SK-MEL-5 (cell line): ENCODE measurements around the gene RAB30. TPM values are rescaled to one million over a fixed set of nuclear protein-coding genes. Genes with fewer than 3 reads are reported as not detected.

Experiments
- DNase-seq: peaks from one replicate; pipeline ENCODE4 v3.0.0-alpha.2; 2016; ENCODE audit warnings: low read depth, low spot score
- in situ Hi-C: cut with HindIII; loops from 2 replicates; pipeline ENCODE4 v1.10.0; 2016; ENCODE audit warnings: low sequenced_read_pairs, high pct_unique_total_duplicates, low pct_unique_long_range_greater_than_20kb
- polyA plus RNA-seq, 2 experiments: library from polyadenylated mRNA; depleted of rRNA; stranded (reverse); fragments of >200 nt; gene quantifications; 2 replicates each; pipeline ENCODE4 v1.2.3, GENCODE V29; 2015
- total RNA-seq: library from RNA; depleted of rRNA; stranded (reverse); fragments of >200 nt; shearing (Covaris generic); gene quantifications from 2 replicates; pipeline ENCODE4 v1.2.3, GENCODE V29; 2014; rRNA removed

The RAB30 gene, protein sequence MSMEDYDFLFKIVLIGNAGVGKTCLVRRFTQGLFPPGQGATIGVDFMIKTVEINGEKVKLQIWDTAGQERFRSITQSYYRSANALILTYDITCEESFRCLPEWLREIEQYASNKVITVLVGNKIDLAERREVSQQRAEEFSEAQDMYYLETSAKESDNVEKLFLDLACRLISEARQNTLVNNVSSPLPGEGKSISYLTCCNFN
- 3.6 and 4.7 TPM in 2 replicates for total RNA-seq
- 2.5 and 3.0 TPM in 2 replicates for polyA plus RNA-seq (2015; cell fraction: cytosol; rRNA removed)
- polyA plus RNA-seq (2015; cell fraction: nucleus; rRNA removed), result 2.7 and 5.8 TPM in 2 replicates

DNA sequence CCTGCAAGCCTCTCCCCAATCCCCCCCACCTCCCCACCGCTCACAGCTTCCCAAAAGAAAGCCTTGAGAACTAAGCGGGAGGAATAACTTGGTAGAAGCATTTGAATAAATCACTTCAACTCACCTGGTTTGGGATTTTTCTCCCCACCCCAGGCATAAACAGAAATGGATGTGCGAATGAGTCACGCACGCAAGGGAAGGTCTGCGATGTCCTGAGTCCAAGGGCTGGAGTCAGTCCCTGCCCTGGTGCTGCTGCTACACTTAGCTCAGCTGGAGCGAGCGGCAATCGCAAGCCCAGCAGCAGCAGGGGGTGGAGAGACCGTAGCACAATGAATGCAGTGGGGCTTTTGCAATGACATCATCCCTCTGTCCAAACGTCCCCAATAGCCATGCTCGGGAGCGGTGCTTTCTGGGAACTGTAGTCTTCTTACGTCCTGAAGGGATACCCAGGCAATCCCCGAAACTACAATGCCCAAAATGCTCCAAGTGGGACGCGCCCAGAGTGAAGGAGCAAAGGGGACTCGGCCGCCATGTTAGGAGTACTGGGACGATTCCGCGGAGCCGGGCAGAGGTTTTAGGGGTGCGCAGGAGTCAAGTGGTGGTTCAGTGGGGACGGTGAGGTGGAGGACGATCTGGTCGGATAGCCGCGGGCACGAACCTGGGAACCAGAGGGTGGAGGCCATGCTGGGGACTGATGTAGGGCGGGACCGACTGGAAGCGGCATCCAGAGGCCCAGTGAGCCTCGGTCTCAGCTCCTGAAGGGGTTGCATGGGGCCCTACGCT is at the start of gene RAB30:
Gene RAB30 (minus strand): TSS at position 331 of the 783 bp plus-strand sequence. CDS start 74,581 bp downstream, outside the sequence.
- in situ Hi-C loops, result loop anchor here (25.0 kb wide), 1 partner anchor 109 kb away; no protein-coding TSS in a partner anchor
- peak; percentile 99 for DNase-seq

DNA sequence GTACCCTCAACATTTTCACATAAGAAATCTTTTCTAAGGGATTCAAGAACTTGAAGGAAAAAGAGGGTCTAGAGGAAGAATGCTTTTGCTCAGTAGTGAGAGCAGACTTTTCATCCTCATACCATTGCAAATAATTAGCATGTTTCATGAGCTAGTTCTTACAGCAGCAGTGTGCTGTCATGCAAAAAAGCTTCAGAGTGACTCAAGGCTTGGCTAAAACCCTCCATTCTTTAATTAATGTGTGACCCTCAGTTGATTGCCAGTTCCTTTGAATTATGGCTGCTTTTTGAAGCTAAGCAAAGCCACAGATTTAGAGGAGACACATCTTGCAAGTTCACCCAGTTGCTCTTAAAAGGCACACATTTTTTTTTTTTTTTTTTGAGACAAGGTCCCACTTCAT is 48.6 kb upstream of the RAB30 start:
- in situ Hi-C loops, result no loop called here
- DNase-seq, result no peak

DNA sequence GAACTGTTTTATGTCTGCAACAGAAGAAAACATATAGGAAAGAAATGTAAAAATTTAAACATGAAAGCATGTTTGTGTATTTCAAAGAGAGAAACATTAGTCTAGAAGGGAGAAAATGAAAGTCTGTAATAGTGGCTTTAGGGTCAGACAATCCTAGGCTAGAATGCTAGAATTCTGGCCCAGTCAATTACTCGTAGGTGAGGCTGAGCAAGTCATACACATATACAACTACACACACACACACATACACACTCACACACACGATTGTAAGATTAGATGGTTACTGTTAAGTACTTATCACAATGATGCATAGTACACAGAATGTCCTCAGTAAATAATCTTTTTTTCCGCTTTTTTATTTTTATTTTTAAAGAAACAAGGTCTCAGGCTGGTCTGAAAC is 47.5 kb upstream of the RAB30 start:
- no peak for DNase-seq
- in situ Hi-C loops, result no loop called here

DNA sequence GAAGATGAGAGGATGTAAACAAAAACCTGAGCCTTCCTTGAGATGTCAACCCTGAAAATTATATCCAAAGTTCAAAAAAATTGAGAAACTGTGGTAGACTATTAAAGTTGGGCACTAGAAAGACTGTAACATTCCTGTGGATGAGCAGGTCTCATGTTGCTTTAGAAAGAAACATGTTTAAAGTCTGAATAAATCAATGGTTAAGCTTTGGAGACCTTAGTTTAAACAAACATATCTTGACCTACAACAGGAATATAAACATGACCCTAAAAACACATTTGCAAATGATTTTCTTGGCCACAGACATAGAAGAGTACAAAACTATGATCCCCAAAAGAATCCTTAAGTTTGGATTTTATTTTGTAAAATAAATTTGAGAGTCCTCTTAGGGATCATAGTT is 47.1 kb upstream of the RAB30 start:
- no peak for DNase-seq
- in situ Hi-C loops, result no loop called here

DNA sequence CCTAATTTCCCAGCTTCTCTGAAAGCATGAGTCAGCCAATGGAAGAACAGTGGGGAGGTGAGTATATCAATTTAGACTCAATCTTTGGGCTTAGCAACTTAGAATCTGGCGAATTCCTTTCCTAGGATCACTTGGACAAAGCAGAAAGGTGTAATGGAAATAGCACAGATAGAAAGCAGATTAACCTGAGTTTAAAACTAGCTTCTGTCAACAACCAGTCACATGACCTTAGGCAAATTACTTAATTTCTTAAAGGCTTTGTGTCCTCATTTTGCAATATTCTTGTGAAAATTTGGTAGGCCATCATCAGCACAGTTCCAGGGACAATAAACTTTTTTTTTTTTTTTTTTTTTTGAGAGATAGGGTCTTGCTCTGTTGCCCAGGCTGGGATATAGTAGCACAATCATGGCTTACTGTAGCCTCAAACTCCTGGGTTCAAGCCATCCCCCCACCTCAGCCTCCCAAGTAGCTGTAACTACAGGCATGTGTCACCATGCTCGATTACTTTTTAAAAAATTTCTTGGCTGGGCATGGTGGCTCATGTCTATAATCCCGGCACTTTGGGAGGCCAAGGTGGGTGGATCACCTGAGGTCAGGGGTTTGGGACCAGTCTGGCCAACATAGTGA is 44.4 kb upstream of the RAB30 start:
- no peak for DNase-seq

DNA sequence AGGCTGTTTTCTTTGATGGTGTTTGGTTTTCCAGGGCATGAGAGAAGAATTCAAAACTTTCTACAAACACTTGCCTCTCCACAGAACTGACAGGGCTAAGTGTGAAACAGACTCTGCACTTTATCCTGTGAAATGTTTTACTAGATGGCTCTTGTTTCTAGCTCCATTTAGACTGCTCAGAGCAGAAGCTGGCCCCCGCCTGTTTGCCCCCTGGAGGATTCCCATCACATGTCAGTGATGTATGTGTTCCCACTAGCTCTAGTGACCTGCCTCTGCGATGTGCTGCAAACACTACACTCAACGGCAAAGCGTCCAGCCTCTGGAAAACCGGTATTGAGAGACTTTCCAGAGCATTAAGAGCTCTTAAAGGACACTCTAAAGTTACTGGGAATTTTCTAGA is 43.9 kb upstream of the RAB30 start:
- no peak for DNase-seq
- in situ Hi-C loops, result no loop called here

More for the DNA sequence above, 44.4 kb upstream of the RAB30 start:
- in situ Hi-C loops, result no loop called here

DNA sequence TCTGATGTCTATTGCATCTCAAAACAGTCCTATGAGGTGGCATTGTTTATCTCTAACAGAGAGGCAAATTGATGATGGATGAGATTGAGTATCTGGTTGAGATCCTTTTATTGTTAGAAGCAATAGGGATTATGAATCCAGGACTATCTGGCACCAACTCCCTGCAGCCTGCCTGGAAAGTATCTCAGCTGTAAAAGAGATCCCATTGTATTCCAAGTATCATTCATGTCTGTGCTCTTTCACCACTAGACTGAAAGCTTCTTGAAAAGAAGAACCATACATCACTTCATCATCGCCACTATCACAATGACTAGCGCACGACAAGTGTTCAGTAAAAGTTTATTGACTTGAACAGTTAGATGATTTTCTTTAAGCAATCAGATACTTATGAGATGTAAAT is 43.3 kb upstream of the RAB30 start:
- peak; percentile 32 for DNase-seq
- in situ Hi-C loops, result no loop called here

DNA sequence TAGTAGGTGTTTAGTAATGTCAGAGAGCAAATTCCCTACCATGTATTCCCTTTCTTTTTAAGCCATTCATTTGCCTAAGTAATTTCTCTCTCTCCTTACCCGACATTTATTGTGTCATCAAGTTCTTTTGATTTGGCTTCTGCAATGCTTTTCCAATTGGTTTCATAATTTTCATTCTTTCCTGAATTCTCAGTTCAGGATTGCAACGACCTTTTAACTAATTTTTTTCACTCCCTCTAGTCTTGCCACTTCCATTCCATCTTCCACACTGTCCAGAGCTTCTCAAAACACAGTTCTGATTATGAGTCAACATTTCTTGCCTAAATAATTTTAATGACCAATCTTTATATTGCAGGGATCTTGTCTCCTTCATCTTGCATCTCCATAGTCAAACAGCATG is 41.2 kb upstream of the RAB30 start:
- in situ Hi-C loops, result no loop called here
- no peak for DNase-seq

DNA sequence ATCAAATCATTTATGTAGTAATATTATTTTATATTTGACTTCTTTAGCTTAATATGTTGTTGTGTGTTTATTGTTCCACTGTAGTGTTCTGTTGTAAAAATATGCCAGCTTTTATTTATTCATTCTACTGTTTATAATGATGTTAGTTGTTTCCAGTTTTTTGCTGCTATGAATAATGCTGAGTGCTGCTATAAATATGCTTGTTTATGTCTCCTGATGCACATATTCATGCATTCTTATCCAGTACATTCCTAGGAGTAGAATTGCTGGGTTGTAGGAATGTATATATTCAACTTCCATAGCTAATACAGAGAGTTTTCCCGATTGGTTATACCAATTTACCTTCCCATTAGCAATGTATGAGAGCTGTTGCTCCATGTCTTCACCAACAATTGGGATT is 33.5 kb upstream of the RAB30 start:
- DNase-seq, result no peak
- in situ Hi-C loops, result no loop called here

DNA sequence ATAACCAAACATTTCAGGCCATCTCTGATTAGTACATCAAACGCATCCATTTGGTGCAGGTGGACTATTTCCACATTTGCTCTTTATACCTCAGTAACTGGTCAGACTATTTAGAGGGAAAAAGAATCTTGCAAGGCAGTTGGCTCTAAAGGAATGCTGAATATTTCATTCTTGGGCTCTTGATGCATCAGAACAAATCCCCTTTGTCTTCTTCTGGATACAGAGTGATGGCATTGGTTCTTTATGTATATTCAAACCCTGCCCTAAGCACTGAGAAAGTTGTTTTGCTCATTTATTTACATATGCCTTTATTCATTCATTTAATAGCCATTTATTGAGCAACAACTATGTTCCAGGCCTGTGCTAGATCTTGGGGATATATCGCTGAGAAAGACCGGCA is 31.1 kb upstream of the RAB30 start:
- DNase-seq, result peak; percentile 53
- in situ Hi-C loops, result no loop called here

DNA sequence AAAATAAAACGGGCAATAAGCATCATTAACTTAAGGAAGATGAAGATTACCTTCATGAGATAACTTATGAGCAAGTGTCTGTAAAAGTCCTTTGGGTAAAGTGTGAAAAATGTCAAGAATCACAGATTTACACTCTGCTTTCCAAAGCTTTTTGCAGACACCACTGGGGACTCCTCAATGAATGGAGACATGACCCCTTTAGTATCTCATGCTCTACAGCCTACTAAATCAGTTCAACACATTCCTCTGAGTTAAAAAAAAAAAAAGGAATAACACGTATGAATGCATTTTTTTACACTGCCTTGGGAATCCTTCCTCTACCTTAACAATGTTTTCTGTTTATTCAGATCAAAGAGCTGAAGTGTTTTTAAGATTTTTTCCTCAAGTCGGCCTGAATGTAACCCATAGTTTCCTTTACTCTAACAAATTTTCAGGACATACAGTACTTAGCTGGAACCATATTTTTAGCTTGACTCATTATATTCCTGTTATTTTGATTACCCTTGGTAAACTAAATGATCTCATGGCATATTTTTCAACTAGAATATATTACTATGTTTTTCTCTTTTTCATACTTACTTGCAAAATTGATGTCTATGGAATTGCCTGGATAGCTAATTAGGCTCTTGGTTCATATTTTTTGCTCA is 25.9 kb upstream of the RAB30 start:
- in situ Hi-C loops, result no loop called here
- no peak for DNase-seq

DNA sequence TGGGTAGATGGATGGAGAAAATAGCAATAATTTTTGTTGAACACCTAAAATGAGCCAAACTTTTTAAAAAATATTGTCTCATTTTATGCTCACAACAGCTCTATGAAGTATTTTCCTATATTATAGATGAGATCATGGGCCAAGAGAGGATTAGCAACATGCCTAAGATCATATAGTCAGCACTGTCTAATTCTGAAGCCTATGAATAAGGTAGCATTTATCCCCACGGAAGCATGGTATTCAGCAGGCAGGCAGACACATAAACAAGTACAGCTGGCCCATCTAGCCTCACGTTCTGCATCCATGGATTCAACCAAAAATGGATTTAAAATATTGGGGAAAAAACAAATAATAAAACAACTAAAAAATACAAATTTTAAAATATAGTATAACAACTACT is 21.9 kb upstream of the RAB30 start:
- in situ Hi-C loops, result no loop called here

DNA sequence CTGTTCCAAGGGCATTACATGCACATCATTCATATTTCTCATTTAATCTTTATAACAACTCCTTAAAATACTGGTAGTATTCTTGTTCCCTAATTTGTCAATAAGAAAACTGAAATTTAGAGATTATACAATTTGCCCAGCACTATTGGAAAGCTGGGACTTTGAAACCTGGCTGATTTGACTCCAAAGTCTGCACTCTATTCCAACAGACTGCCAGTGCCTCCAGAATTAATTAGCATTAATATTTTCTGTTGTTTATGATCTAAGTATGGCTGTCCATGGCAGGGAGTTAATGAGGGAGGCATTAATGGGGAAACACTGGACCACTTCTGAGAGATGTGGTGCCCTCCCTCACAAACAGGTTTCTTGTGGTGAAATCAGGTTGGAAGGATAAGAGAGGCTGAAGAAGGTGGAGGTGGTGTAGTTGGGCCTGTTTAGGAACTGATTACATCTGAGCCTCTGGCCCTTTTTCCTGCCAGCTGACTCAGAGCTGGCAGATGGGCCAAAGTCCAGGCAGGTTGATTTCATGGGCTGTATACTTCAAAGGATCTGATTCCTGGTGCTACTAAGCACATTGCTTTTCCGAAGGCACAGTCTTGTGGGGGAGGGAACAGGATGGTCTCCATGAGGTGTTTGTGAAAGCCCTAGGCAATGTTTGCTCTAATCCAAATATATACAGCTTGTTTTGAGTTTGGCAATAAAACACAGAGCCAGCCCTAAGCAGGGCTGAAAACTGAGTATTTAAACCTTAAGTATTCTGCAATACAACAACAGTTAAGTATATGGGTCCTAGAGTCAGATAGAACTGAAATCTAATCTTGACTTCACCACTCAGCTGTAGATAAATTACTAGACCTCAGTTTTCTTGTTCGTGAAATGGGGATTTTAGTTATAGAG is 21.0 kb upstream of the RAB30 start:
- no peak for DNase-seq
- in situ Hi-C loops, result no loop called here

More for the DNA sequence above, 21.9 kb upstream of the RAB30 start:
- no peak for DNase-seq

DNA sequence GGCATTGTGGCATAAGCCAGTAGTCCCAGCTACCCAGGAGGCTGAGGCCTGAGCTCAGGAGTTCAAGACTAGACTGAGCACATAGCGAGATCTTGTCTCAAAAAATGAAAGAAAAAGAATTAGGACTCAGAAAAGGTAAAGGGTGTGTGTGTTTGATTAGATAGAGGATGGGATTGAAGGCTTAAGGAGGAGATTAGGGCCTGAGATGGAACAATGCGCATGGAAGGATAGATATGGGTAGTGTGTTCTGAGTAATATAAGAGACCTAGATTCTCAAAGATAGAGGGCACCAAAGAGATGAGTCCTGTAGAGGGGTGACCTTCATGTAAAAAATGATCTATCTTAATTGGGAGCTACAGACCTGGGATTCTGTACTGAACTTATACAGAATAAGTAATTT is 17.3 kb upstream of the RAB30 start:
- in situ Hi-C loops, result no loop called here
- peak; percentile 25 for DNase-seq

DNA sequence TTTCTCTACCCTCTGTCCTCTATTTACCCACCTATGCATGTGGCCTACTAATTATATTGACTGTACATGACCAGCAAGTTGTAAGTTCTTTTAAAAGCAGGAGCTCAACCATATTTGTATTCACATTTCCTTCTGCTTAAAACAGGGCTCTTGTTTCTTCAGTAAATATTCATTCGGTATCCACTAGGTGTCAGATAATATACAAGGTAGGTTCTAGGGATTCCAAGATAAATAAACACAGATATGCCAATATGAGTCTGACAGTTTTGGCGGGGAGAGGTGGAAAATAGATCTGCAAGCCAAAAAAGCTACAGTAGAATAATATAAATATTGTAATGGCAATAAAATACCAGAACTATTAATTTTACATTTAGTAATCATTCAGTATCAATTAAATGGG is 15.3 kb upstream of the RAB30 start:
- DNase-seq, result peak; percentile 41
- in situ Hi-C loops, result no loop called here

DNA sequence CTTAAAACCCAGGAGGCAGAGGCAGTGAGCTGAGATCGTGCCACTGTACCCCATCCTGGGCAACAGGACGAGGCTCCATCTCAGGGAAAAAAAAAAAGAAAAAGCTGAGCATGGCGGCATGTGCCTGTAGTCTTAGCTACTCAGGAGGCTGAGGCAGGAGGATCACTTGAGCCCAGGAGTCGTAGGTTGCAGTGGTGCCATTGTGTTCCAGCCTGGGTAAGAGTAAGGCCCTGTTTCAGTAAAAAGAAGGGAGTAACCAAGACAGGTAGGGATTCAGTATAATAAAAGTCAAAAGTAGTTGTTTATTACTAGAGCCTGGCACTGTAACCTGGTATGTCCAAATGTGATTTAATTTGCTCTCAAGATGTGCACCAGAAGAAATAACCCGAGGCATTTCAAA is 8.1 kb upstream of the RAB30 start:
- DNase-seq, result no peak
- in situ Hi-C loops, result no loop called here

DNA sequence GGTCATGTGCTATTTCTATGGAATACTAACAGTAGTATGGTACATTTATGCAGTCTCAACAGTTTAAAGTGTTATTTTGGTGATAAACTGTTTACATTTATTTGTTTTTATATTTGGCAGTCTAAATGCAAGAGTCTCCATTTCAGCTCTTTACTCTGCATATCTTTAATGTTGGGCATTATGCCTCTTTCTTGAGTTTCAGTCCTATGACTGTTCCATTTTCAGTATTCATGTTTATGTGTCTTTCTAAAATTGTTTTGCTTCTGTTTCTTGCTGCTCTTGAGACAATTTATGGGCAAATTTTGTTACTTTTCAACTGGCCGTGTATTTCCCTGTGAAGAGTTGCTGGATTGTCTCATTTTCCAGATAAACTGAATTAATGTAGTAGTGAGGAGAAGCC is 6.6 kb upstream of the RAB30 start:
- in situ Hi-C loops, result no loop called here
- DNase-seq, result no peak
